Lower leg skin (tissue), 3 donors: ENCODE data around the gene SRGN.

ENCODE experiments used
- POLR2A ChIP-seq, 2 donors: fragments of 450-650 bp; IDR thresholded peaks; one replicate each; pipeline ENCODE4 v1.6.1; 2016 to 2017; ENCODE audit warnings: antibody characterized with exemption in 2 of 2, mild to moderate bottlenecking in 1 of 2, moderate library complexity in 1 of 2
- TF ChIP-seq, protein P1 (sequence below), 3 donors: fragments of 450-650 bp; IDR thresholded peaks; one replicate each; pipeline ENCODE4 v1.5.1; 2016; ENCODE audit warnings: antibody characterized with exemption in 3 of 3, mild to moderate bottlenecking in 3 of 3, moderate library complexity in 2 of 3

DNA sequence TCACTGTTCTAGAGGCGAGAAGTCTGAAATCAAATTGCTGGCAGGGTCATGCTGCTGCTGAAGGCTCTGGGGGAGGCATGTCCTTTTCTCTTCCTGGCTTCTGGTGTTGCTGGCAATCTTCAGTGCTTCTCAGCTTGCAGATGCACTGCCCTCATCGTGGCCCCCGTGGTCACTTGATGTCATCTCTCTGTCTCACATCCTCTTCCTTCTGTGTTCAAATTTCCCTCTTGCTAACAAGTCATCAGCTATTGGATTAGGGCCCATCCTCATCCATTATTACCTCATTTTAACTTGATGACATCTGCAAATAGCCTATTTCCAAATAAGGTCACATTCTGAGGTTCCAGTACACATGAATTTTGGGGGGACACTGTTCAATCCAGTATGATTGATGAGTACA is 36.6 kb upstream of the SRGN start:
- TF ChIP-seq, protein P1, sequence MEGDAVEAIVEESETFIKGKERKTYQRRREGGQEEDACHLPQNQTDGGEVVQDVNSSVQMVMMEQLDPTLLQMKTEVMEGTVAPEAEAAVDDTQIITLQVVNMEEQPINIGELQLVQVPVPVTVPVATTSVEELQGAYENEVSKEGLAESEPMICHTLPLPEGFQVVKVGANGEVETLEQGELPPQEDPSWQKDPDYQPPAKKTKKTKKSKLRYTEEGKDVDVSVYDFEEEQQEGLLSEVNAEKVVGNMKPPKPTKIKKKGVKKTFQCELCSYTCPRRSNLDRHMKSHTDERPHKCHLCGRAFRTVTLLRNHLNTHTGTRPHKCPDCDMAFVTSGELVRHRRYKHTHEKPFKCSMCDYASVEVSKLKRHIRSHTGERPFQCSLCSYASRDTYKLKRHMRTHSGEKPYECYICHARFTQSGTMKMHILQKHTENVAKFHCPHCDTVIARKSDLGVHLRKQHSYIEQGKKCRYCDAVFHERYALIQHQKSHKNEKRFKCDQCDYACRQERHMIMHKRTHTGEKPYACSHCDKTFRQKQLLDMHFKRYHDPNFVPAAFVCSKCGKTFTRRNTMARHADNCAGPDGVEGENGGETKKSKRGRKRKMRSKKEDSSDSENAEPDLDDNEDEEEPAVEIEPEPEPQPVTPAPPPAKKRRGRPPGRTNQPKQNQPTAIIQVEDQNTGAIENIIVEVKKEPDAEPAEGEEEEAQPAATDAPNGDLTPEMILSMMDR (IDR thresholded peaks at IDR 0.05) = no peak
- TF ChIP-seq POLR2A (IDR thresholded peaks at IDR 0.05) = no peak
